ENCODE measurements around the gene KLF14. TPM values are rescaled to one million over a fixed set of nuclear protein-coding genes. Genes with fewer than 3 reads are reported as not detected.

The KLF14 gene
- total and polyA plus RNA-seq, 2 of the 13 experiments (the other 11 are each of a cell fraction or from before 2014, with no cell fraction given) = not detected

DNA sequence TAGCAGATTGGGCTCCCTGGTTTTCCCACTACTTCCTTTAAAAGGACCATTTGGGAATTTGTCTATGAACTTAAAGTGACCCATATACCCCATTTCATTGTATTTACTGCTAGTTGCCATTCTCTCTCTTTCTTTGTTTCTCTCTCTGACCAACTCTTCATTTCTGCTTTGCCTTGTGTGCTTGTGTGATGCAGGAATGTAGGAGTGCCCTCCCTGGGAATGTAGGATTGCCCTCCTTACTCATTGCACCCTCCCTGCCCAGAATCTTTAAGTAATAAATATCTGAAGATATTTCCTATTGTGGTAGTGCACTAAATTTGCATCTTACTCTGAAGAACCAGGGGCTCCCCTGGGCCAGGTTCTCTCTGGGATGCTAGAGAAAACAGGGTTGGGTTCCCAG, 47.3 kb upstream of the KLF14 start:
- ATAC-seq (no peak), FAIRE-seq (no peak), DNase-seq (ENCODE audit: low spot score) (no peak)
- TF ChIP-seq PLRG1 (conservative IDR thresholded peaks at IDR 0.05) (no peak), RCOR2 (CRISPR knock-in tag; IDR thresholded peaks at IDR 0.05) (no peak), ASH2L (IDR thresholded peaks at IDR 0.05; ENCODE audit: insufficient read length, low read depth, low read length) (no peak), ZBTB3 (CRISPR knock-in tag; IDR thresholded peaks at IDR 0.05; ENCODE audit: borderline replicate concordance, low read depth) (no peak), EP300 (IDR thresholded peaks at IDR 0.05; ENCODE audit: low read depth in 2 of 2, low read length in 2 of 2) (no peak), EP300 (CRISPR knock-in tag; IDR thresholded peaks at IDR 0.05; ENCODE audit: borderline replicate concordance) (no peak), ZNF30 (CRISPR knock-in tag; IDR thresholded peaks at IDR 0.05) (no peak)
- TF ChIP-seq, protein P1, sequence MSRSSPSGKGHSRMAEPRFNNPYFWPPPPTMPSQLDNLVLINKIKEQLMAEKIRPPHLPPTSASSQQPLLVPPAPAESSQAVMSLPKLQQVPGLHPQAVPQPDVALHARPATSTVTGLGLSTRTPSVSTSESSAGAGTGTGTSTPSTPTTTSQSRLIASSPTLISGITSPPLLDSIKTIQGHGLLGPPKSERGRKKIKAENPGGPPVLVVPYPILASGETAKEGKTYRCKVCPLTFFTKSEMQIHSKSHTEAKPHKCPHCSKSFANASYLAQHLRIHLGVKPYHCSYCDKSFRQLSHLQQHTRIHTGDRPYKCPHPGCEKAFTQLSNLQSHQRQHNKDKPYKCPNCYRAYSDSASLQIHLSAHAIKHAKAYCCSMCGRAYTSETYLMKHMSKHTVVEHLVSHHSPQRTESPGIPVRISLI (CRISPR knock-in tag; IDR thresholded peaks at IDR 0.05; ENCODE audit: borderline replicate concordance) = no peak
- Histone ChIP-seq H3K9ac (ENCODE audit: insufficient read depth, low read depth, low read length) (no peak overlapping the region), H4K20me1 (ENCODE audit: insufficient read depth, low read length) (no peaks in the 10 kb centered on the region), H3K27me3 (ENCODE audit: control insufficient read depth in 1 of 2, insufficient read depth in 2 of 2, low read length in 2 of 2) (no peaks in the 10 kb centered on the region), H2AFZ (ENCODE audit: low read length) (no peak overlapping the region), H3K4me1 (ENCODE audit: insufficient read depth, low read length) (no peaks in the 10 kb centered on the region), H3K27ac (ENCODE audit: extremely low read length, insufficient read depth, low read length) (no peak overlapping the region), H3K79me2 (ENCODE audit: insufficient read depth, low read length) (no peaks in the 10 kb centered on the region), H3K4me2 (ENCODE audit: low read depth, low read length) (no peak overlapping the region), H3K4me3 (replicated peaks in 1 of 3; ENCODE audit: insufficient read depth in 1 of 3, low read depth in 2 of 3, low read length in 3 of 3) (no peak overlapping the region), H3K9me3 (ENCODE audit: low read length) (no peaks in the 10 kb centered on the region), H3K36me3 (replicated peaks in 1 of 2; ENCODE audit: control insufficient read depth in 1 of 2, insufficient read depth in 2 of 2, low read length in 2 of 2) (no peaks in the 10 kb centered on the region)
- no TSS peak for BruUV-seq (replicated peaks)
- intact Hi-C loops (cut with micrococcal nuclease; ENCODE audit: unreplicated experiment) = no loop called here
- ChIA-PET CTCF (ENCODE audit: low intra/inter-chr PET ratio, low total read pairs) (no interaction called here), POLR2A (no interaction called here)
- in situ Hi-C loops (cut with HindIII; ENCODE audit: extremely low pct_ligation_motif_present, low pct_unique_long_range_greater_than_20kb) = no loop called here

DNA sequence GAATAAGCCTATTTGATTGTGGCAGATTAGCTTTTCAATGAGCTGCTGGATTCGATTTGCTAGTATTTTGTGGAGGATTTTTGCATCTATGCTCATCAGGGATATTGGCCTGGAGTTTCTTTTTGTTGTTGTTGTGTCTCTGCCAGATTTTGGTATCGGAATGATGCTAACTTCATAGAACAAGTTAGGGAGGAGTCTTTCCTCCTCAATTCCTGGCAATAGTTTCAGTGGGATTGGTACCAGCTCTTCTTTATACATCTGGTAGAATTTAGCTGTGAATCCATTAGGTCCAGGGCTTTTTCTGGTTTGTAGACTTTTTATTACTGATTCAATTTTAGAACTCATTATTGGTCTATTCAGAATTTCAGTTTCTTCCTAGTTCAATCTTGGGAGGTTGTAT, 43.4 kb upstream of the KLF14 start:
- H3K27ac ChIP-seq (ENCODE audit: extremely low read length, insufficient read depth, low read length) = no peak overlapping the region
- intact Hi-C loops (cut with micrococcal nuclease; ENCODE audit: unreplicated experiment) = no loop called here
- CTCF ChIA-PET (ENCODE audit: low intra/inter-chr PET ratio, low total read pairs) = no interaction called here
- H3K9me3 ChIP-seq (ENCODE audit: low read length) = no peaks in the 10 kb centered on the region; the same call in 1 of the 2 replicates
- no peaks in the 10 kb centered on the region for H3K27me3 ChIP-seq (ENCODE audit: control insufficient read depth in 1 of 2, insufficient read depth in 2 of 2, low read length in 2 of 2)
- WGBS (ENCODE audit: low lambda C conversion rate) = 6% methylated on average over 2 of the region's 2 CpGs
- H3K4me2 ChIP-seq (ENCODE audit: low read depth, low read length) = no peak overlapping the region
- BruUV-seq (replicated peaks) = no TSS peak
- ATAC-seq = no peak
- POLR2A ChIA-PET = no interaction called here
- no peak for DNase-seq (ENCODE audit: low spot score)
- H3K36me3 ChIP-seq (replicated peaks in 1 of 2; ENCODE audit: control insufficient read depth in 1 of 2, insufficient read depth in 2 of 2, low read length in 2 of 2) = no peaks in the 10 kb centered on the region
- H3K9ac ChIP-seq (ENCODE audit: insufficient read depth, low read depth, low read length) = no peak overlapping the region
- H3K4me1 ChIP-seq (ENCODE audit: insufficient read depth, low read length) = no peaks in the 10 kb centered on the region
- H3K4me3 ChIP-seq (replicated peaks in 1 of 3; ENCODE audit: insufficient read depth in 1 of 3, low read depth in 2 of 3, low read length in 3 of 3) = no peak overlapping the region
- in situ Hi-C loops (cut with HindIII; ENCODE audit: extremely low pct_ligation_motif_present, low pct_unique_long_range_greater_than_20kb) = no loop called here
- H3K79me2 ChIP-seq (ENCODE audit: insufficient read depth, low read length) = no peaks in the 10 kb centered on the region
- no peak overlapping the region for H2AFZ ChIP-seq (ENCODE audit: low read length)
- no peak for FAIRE-seq
- H4K20me1 ChIP-seq (ENCODE audit: insufficient read depth, low read length) = no peaks in the 10 kb centered on the region
- no peak for TF ChIP-seq ZNF841 (CRISPR knock-in tag; IDR thresholded peaks at IDR 0.05; ENCODE audit: borderline replicate concordance)
- TF ChIP-seq, protein P2, sequence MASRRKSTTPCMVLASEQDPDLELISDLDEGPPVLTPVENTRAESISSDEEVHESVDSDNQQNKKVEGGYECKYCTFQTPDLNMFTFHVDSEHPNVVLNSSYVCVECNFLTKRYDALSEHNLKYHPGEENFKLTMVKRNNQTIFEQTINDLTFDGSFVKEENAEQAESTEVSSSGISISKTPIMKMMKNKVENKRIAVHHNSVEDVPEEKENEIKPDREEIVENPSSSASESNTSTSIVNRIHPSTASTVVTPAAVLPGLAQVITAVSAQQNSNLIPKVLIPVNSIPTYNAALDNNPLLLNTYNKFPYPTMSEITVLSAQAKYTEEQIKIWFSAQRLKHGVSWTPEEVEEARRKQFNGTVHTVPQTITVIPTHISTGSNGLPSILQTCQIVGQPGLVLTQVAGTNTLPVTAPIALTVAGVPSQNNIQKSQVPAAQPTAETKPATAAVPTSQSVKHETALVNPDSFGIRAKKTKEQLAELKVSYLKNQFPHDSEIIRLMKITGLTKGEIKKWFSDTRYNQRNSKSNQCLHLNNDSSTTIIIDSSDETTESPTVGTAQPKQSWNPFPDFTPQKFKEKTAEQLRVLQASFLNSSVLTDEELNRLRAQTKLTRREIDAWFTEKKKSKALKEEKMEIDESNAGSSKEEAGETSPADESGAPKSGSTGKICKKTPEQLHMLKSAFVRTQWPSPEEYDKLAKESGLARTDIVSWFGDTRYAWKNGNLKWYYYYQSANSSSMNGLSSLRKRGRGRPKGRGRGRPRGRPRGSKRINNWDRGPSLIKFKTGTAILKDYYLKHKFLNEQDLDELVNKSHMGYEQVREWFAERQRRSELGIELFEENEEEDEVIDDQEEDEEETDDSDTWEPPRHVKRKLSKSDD (CRISPR knock-in tag; IDR thresholded peaks at IDR 0.05; ENCODE audit: low read depth) = no peak
- TF ChIP-seq CREM (IDR thresholded peaks at IDR 0.05) = no peak
- TF ChIP-seq CREM (CRISPR knock-in tag; IDR thresholded peaks at IDR 0.05) = no peak
- no peak for TF ChIP-seq GPN1 (CRISPR knock-in tag; IDR thresholded peaks at IDR 0.05; ENCODE audit: borderline replicate concordance)
- no peak for TF ChIP-seq ZNF570 (CRISPR knock-in tag; IDR thresholded peaks at IDR 0.05; ENCODE audit: borderline replicate concordance)
- TF ChIP-seq, protein P3, sequence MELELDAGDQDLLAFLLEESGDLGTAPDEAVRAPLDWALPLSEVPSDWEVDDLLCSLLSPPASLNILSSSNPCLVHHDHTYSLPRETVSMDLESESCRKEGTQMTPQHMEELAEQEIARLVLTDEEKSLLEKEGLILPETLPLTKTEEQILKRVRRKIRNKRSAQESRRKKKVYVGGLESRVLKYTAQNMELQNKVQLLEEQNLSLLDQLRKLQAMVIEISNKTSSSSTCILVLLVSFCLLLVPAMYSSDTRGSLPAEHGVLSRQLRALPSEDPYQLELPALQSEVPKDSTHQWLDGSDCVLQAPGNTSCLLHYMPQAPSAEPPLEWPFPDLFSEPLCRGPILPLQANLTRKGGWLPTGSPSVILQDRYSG (CRISPR knock-in tag; IDR thresholded peaks at IDR 0.05) = no peak
- no peak for TF ChIP-seq ZNF598 (CRISPR knock-in tag; IDR thresholded peaks at IDR 0.05; ENCODE audit: borderline replicate concordance)
- no peak for TF ChIP-seq HOXD1 (CRISPR knock-in tag; IDR thresholded peaks at IDR 0.05)
